ENCODE results near the gene SLC6A9.

The SLC6A9 gene

DNA sequence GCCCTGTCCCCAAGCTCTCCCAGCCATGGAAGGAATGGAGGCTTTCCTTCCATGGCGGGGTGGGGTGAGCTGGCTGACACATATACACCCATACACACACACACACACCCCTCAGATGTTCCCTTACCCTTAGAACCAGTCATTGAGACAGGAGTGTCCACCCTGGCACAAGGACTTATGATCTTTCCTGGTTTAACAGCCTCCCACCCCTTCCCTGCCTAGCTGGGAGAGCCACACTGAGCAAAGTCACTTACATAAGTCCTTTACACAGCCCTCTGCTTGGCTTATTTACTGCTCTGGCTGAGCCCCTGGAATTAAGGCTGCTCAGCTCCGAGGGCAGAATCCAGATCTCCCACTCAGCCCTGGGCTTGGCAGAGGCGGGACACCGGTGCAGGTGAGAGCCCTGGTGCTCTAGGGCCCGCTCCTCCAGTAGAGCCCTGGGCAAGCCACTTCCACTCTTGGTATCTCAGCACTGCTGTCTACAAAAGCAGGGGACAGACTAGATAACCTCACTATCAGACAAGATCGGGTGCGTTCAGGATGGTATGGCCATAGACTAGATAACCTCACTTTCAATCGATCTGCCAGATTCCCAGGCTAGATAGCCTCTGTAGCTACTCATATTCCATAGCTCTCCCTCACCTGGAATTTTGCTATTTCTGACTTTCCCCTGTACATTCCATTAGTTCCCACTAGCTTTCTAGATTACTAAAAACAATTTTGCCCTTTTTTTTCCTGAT lies 16.7 kb downstream of the SLC6A9 start:
- Mint-ChIP-seq H3K4me1 (no peaks in the 10 kb centered on the region), H3K36me3 (no peaks in the 10 kb centered on the region), H3K27ac (no peak overlapping the region), H3K9me3 (no peaks in the 10 kb centered on the region), H3K4me3 (no peak overlapping the region), H3K27me3 (peaks cover 4% of the 10 kb centered on the region)
- DNase-seq (ENCODE audit: low spot score in 2 of 2) (no peak), ATAC-seq (ENCODE audit: low read depth) (no peak)

DNA sequence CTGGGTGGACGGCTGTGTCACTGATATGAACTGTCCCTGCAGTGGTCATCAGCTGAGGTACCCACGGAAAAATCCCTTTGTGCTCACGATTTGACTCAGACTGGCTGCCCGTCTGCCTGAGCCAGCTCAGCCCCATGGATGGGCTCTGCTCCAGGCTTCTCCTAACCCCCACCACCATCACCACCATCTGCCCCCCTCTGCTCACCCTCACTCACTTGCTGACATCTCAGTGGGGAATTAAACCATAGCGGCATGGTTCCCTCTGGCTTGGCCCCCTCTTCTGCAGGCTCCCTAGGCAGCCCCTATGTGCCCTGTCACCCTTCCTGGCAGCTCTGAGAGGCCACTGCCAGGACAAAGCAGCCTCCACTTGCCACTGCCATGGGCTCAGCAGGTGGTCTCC lies 17.3 kb downstream of the SLC6A9 start:
- ATAC-seq (ENCODE audit: low read depth) (no peak), DNase-seq (ENCODE audit: low spot score in 2 of 2) (no peak)
- no peak overlapping the region for H3K27ac Mint-ChIP-seq
- H3K4me1 Mint-ChIP-seq = no peaks in the 10 kb centered on the region
- peaks cover 4% of the 10 kb centered on the region for H3K27me3 Mint-ChIP-seq
- no peaks in the 10 kb centered on the region for H3K36me3 Mint-ChIP-seq
- H3K9me3 Mint-ChIP-seq = no peaks in the 10 kb centered on the region
- no peak overlapping the region for H3K4me3 Mint-ChIP-seq

GRCh38 chr1:44012941-44013609 lies 18.2 kb downstream of the SLC6A9 start:
- Mint-ChIP-seq H3K4me3 (no peak overlapping the region), H3K4me1 (no peaks in the 10 kb centered on the region), H3K27me3 (peaks cover 4% of the 10 kb centered on the region), H3K27ac (no peak overlapping the region), H3K36me3 (no peaks in the 10 kb centered on the region), H3K9me3 (no peaks in the 10 kb centered on the region)
- no peak for ATAC-seq (ENCODE audit: low read depth)
- DNase-seq (ENCODE audit: low spot score in 2 of 2) = no peak

GRCh38 chr1:44012404-44012803 lies 18.9 kb downstream of the SLC6A9 start:
- H3K4me1 Mint-ChIP-seq = no peaks in the 10 kb centered on the region
- H3K27ac Mint-ChIP-seq = no peak overlapping the region
- H3K27me3 Mint-ChIP-seq = peaks cover 4% of the 10 kb centered on the region
- ATAC-seq (ENCODE audit: low read depth) (no peak), DNase-seq (ENCODE audit: low spot score in 2 of 2) (no peak)
- H3K9me3 Mint-ChIP-seq = no peaks in the 10 kb centered on the region
- H3K36me3 Mint-ChIP-seq = no peaks in the 10 kb centered on the region
- no peak overlapping the region for H3K4me3 Mint-ChIP-seq

- Mint-ChIP-seq H3K27me3 (peaks cover 4% of the 10 kb centered on the region), H3K27ac (no peak overlapping the region), H3K4me3 (no peak overlapping the region), H3K9me3 (no peaks in the 10 kb centered on the region), H3K36me3 (no peaks in the 10 kb centered on the region), H3K4me1 (no peaks in the 10 kb centered on the region)
- no peak for ATAC-seq (ENCODE audit: low read depth)
- DNase-seq (ENCODE audit: low spot score in 2 of 2) = no peak
Observed at GRCh38 chr1:44010935-44011471, 20.3 kb downstream of the SLC6A9 start.

DNA sequence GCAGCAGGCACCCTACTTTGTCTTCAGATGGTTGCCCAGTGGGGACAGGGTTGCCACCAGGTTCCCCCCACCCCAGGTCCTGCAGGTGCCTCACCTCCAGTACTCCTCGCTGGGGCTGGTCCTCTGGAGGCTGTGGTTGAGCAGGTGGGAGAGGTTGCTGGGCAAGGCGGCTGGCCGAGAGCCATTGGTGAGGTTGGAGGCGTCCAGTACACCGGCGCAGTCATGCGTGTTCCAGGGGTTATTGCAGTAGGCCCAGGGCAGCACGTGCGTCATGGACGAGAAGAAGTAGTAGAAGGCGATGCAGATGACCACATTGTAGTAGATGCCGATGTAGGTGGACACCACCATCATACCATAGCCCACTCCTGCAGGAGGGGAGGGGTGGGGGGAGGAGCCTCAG lies 23.0 kb downstream of the SLC6A9 start:
- H3K27ac Mint-ChIP-seq = no peak overlapping the region
- peaks cover 2% of the 10 kb centered on the region for H3K4me1 Mint-ChIP-seq
- no peaks in the 10 kb centered on the region for H3K36me3 Mint-ChIP-seq
- no peak for ATAC-seq (ENCODE audit: low read depth)
- DNase-seq (ENCODE audit: low spot score in 2 of 2) = no peak
- H3K27me3 Mint-ChIP-seq = no peaks in the 10 kb centered on the region
- H3K4me3 Mint-ChIP-seq = no peak overlapping the region
- no peaks in the 10 kb centered on the region for H3K9me3 Mint-ChIP-seq

DNA sequence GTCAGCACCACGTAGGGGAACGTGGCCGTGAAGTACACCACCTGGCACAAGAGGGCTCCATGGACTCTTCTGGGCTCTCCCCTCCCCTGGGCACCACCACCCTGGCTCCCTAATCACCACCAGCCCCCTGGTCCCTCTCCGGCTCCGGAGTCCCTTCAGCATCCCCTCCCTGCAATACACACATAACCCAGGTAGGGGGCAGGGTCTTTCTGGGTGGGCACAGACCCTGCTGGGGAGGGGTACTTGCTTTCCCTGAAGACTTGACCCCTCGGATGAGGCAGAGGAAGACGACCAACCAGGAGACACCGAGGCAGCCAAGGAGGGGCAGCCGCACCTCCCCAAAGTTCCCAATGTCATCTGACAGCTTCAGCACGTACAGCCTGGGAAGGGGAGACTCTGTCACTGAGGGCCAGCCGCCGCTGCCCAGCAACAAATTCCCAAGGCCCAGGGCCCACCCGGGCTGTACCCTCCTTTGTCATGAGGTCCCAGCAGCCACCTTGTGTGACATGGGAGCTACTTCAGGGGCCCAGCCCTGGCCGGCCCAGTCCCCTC lies 28.6 kb downstream of the SLC6A9 start:
- ATAC-seq (ENCODE audit: low read depth) (no peak), DNase-seq (ENCODE audit: low spot score in 2 of 2) (no peak)
- Mint-ChIP-seq H3K4me1 (peaks cover 4% of the 10 kb centered on the region), H3K36me3 (no peaks in the 10 kb centered on the region), H3K4me3 (no peak overlapping the region), H3K27ac (no peak overlapping the region), H3K9me3 (no peaks in the 10 kb centered on the region), H3K27me3 (peaks cover 5% of the 10 kb centered on the region)

DNA sequence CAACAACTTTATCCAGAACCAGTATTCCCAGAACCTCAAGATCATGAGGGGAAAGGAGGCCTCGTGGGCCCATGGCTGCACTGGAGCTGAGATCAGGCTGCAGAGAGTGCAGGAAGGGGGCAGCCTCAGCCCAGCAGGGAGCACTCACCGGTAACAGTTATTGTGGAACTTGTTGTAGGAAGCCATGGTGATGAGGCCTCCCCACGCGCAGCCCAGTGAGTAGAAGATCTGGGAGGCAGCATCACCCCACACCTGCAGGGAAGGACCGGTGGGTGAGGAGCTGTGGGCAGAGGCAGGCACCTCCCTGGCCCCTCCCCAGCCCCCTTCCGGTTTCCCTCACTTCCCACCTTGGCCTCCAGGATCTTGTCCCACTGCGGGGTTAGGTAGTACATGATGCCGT lies 29.1 kb downstream of the SLC6A9 start:
- ATAC-seq (ENCODE audit: low read depth) = no peak
- H3K27me3 Mint-ChIP-seq = peaks cover 5% of the 10 kb centered on the region
- no peaks in the 10 kb centered on the region for H3K9me3 Mint-ChIP-seq
- no peak overlapping the region for H3K4me3 Mint-ChIP-seq
- peaks cover 4% of the 10 kb centered on the region for H3K4me1 Mint-ChIP-seq
- no peaks in the 10 kb centered on the region for H3K36me3 Mint-ChIP-seq
- no peak overlapping the region for H3K27ac Mint-ChIP-seq
- no peak for DNase-seq (ENCODE audit: low spot score in 2 of 2)

DNA sequence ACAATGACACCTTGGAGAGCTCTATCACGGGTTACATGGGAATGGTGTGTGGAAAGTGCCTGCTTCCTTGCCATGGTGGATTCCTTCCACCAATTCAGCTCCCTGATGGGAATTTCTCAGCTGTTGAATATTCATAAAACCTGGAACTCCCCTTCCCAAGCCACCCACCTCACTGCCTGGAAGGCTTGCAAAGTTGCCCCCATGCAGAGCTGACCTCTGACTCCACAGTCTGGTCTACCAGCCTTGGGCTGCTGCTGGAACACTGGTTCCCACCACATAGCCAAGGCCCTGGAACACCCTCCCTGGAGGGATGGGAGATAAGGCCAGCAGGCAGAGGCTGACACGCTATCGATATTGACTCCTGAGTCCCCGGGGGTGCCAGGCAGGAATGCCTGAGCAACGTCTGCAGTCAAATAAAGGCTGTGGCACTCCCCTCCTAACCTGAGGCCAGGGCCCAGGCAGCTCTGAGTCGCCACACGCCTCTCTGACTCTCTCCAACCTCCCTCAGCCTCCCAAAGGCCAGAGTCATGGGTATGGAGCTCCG lies 31.1 kb downstream of the SLC6A9 start:
- ATAC-seq (ENCODE audit: low read depth) (no peak), DNase-seq (ENCODE audit: low spot score in 2 of 2) (no peak)
- Mint-ChIP-seq H3K27me3 (peaks cover 5% of the 10 kb centered on the region), H3K9me3 (no peaks in the 10 kb centered on the region), H3K4me1 (peaks cover 5% of the 10 kb centered on the region), H3K4me3 (no peak overlapping the region), H3K36me3 (no peaks in the 10 kb centered on the region), H3K27ac (no peak overlapping the region)

GRCh38 chr1:43999455-43999854 lies 31.8 kb downstream of the SLC6A9 start:
- no peak overlapping the region for H3K4me3 Mint-ChIP-seq
- H3K27me3 Mint-ChIP-seq = peaks cover 5% of the 10 kb centered on the region
- ATAC-seq (ENCODE audit: low read depth) (no peak), DNase-seq (ENCODE audit: low spot score in 2 of 2) (no peak)
- no peaks in the 10 kb centered on the region for H3K9me3 Mint-ChIP-seq
- H3K4me1 Mint-ChIP-seq = peaks cover 10% of the 10 kb centered on the region
- H3K27ac Mint-ChIP-seq = no peak overlapping the region
- H3K36me3 Mint-ChIP-seq = no peaks in the 10 kb centered on the region

- H3K27ac Mint-ChIP-seq = no peak overlapping the region
- no peak for DNase-seq (ENCODE audit: low spot score in 2 of 2)
- ATAC-seq (ENCODE audit: low read depth) = no peak
- H3K4me1 Mint-ChIP-seq = peaks cover 15% of the 10 kb centered on the region
- H3K27me3 Mint-ChIP-seq = peaks cover 5% of the 10 kb centered on the region
- H3K9me3 Mint-ChIP-seq = no peaks in the 10 kb centered on the region
- no peaks in the 10 kb centered on the region for H3K36me3 Mint-ChIP-seq
- H3K4me3 Mint-ChIP-seq = no peak overlapping the region
Observed at GRCh38 chr1:43998000-43998378, 33.3 kb downstream of the SLC6A9 start.

DNA sequence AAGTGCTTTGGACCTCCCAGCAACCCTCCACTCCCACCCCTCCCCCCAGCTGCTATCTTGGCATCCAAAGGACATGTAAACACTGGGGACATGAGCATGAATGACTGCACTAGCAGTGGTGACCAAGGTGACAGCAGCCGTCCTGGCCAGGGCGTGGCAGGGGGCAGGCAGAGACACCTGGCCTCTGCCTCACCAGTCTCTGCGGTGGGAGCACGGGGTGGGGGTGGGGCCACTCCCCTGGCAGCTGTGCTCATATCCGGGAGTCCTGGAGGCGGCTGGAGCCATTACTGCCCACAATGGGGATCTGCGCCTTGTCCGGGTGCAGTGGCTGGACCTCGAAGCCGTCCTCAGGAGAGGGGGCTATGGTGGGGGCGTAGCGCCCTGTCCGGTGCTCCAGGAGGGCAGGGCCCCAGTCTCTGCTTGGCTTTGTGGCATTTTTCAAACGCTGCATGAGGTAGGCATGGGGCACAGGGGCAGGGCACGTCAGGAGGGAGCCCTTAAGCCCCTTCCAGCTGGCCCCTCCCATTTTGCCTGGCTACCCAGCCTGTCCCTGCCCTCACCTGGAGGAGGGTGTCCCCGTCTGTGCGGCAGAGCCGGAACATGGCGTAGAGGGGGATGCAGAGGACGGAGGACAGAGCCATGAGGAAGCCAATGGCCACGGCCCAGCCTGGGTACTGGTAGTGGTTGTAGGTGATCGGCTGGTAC lies 33.8 kb downstream of the SLC6A9 start:
- ATAC-seq (ENCODE audit: low read depth) (no peak), DNase-seq (ENCODE audit: low spot score in 2 of 2) (no peak)
- H3K9me3 Mint-ChIP-seq = no peaks in the 10 kb centered on the region
- peaks cover 5% of the 10 kb centered on the region for H3K27me3 Mint-ChIP-seq
- H3K27ac Mint-ChIP-seq = no peak overlapping the region
- H3K4me1 Mint-ChIP-seq = peaks cover 20% of the 10 kb centered on the region
- H3K4me3 Mint-ChIP-seq = no peak overlapping the region
- no peaks in the 10 kb centered on the region for H3K36me3 Mint-ChIP-seq

DNA sequence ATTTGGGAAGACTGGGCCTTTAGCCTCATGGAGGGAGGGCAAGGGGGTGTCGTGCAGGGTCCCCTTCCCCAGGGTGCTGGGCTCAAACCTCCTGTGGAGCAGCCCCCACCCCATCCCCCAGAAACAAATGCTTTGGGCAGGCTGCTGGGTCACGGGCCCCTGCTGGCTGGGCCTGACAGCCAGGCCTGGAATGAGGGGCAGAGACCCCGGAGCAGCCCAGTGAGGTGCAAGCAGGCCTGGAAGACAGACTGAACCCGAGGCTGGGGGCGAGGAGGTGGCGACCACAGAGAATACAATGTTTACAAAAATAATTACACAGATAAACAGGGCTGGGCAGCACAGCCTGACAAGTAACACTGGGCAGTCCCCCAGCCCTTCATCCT lies 34.5 kb downstream of the SLC6A9 start:
- ATAC-seq (ENCODE audit: low read depth) (no peak), DNase-seq (ENCODE audit: low spot score in 2 of 2) (no peak)
- no peaks in the 10 kb centered on the region for H3K9me3 Mint-ChIP-seq
- H3K27ac Mint-ChIP-seq = no peak overlapping the region
- H3K27me3 Mint-ChIP-seq = peaks cover 5% of the 10 kb centered on the region
- H3K36me3 Mint-ChIP-seq = no peaks in the 10 kb centered on the region
- H3K4me1 Mint-ChIP-seq = peaks cover 25% of the 10 kb centered on the region
- no peak overlapping the region for H3K4me3 Mint-ChIP-seq

Data from memory B cell (primary cell).